ENCODE data around the gene TSEN2. TPM values are rescaled to one million over a fixed set of nuclear protein-coding genes. Genes with fewer than 3 reads are reported as not detected.

The TSEN2 gene
- total RNA-seq: 10 to 100 TPM; 12.9 to 43.0 (median 33.9) TPM
- 10 to 100 TPM; 10.7 to 16.8 (median 11.0) TPM for polyA plus RNA-seq
- long read RNA-seq, donor 1: 0 reads
- long read RNA-seq, donor 2: 0 reads
- long read RNA-seq, donor 3, partial matches to known transcripts: 0 of 1 reads
- long read RNA-seq, donor 3, other reads (novel, unspliced or antisense): 0 of 1 reads
- long read RNA-seq, donor 4: 0 reads
- long read RNA-seq, donor 5: 0 reads
- long read RNA-seq, donor 6: 0 reads
- long read RNA-seq, donor 7: 0 reads
- long read RNA-seq, donor 8, partial matches to known transcripts: 5 of 5 reads
- long read RNA-seq, donor 8, other reads (novel, unspliced or antisense): 0 of 5 reads
- long read RNA-seq, donor 9: 0 reads
- long read RNA-seq, donor 10: 0 reads

- Histone ChIP-seq H3K4me1 (peaks cover 21 to 47% (median 41%) of the 10 kb centered on the region in 4 donors), H3K27ac (peak within 1 kb of the TSS; percentile 70 to 88 (median 80)), H3K4me3 (peak within 1 kb of the TSS; percentile 59 to 92 (median 71)), H3K9me3 (no peaks in the 10 kb centered on the region), H3K36me3 (peaks cover 0 to 7% (median 2%) of the 10 kb centered on the region in 4 donors), H3K27me3 (no peaks in the 10 kb centered on the region)
- 0 to 1% (median 0%) methylated on average over 36 to 69 of the region's 69 CpGs for WGBS, 5 donors
- intact Hi-C loops (cut with DNase I; ENCODE audit: low total_unique reads): no loop called here
- TF ChIP-seq POLR2AphosphoS5 (IDR thresholded peaks at IDR 0.05): peak; percentile 89 to 98 (median 97)
- peak in 1 of 7 experiments; percentile 59 for TF ChIP-seq CTCF (IDR thresholded peaks at IDR 0.05)
- TF ChIP-seq EP300 (IDR thresholded peaks at IDR 0.05): no peak
- TF ChIP-seq POLR2A (IDR thresholded peaks at IDR 0.05): peak in 2 of 4 donors; percentile 53 to 71
- DNase-seq: peak; percentile 96 to 99
Observed at GRCh38 chr3:12484198-12484982, at the start of gene TSEN2. TSEN2 (plus strand) TSS chr3:12484480; CDS start chr3:12489801, 5,321 bp downstream.

GRCh38 chr3:12436514-12437220 lies 47.6 kb upstream of the TSEN2 start:
- no peaks in the 10 kb centered on the region for H3K27me3 ChIP-seq
- peak overlapping the region in 4 of 5 donors; percentile 44 to 55 (median 50) for H3K27ac ChIP-seq
- 69 to 88% (median 74%) methylated on average over 12 of the region's 12 CpGs for WGBS, 5 donors
- peaks cover 0 to 11% (median 8%) of the 10 kb centered on the region in 4 donors for H3K4me1 ChIP-seq
- DNase-seq: peak in 1 of 2 donors; percentile 76
- peaks cover 0 to 17% (median 0%) of the 10 kb centered on the region in 4 donors for H3K36me3 ChIP-seq
- TF ChIP-seq POLR2AphosphoS5 (IDR thresholded peaks at IDR 0.05) (no peak), CTCF (IDR thresholded peaks at IDR 0.05) (no peak), POLR2A (IDR thresholded peaks at IDR 0.05) (no peak), EP300 (IDR thresholded peaks at IDR 0.05) (no peak)
- intact Hi-C loops (cut with DNase I; ENCODE audit: low total_unique reads): no loop called here
- no peak overlapping the region for H3K4me3 ChIP-seq
- H3K9me3 ChIP-seq: no peaks in the 10 kb centered on the region

- no peak overlapping the region for H3K4me3 ChIP-seq
- H3K36me3 ChIP-seq: peaks cover 0 to 17% (median 0%) of the 10 kb centered on the region in 4 donors
- H3K9me3 ChIP-seq: no peaks in the 10 kb centered on the region
- TF ChIP-seq POLR2AphosphoS5 (IDR thresholded peaks at IDR 0.05) (no peak), EP300 (IDR thresholded peaks at IDR 0.05) (no peak), POLR2A (IDR thresholded peaks at IDR 0.05) (no peak), CTCF (IDR thresholded peaks at IDR 0.05) (no peak)
- 91 to 98% (median 94%) methylated on average over 6 of the region's 6 CpGs for WGBS, 5 donors
- H3K27me3 ChIP-seq: no peaks in the 10 kb centered on the region
- DNase-seq: no peak
- intact Hi-C loops (cut with DNase I; ENCODE audit: low total_unique reads): no loop called here
- H3K4me1 ChIP-seq: peaks cover 0 to 12% (median 8%) of the 10 kb centered on the region in 4 donors
- H3K27ac ChIP-seq: peak overlapping the region in 3 of 5 donors; percentile 47 to 55 (median 54)
Observed at GRCh38 chr3:12437221-12437605, 47.1 kb upstream of the TSEN2 start.

- Histone ChIP-seq H3K36me3 (peaks cover 0 to 17% (median 0%) of the 10 kb centered on the region in 4 donors), H3K27me3 (no peaks in the 10 kb centered on the region), H3K4me1 (peaks cover 2 to 16% (median 11%) of the 10 kb centered on the region in 4 donors), H3K9me3 (no peaks in the 10 kb centered on the region), H3K27ac (no peak overlapping the region), H3K4me3 (no peak overlapping the region)
- intact Hi-C loops (cut with DNase I; ENCODE audit: low total_unique reads): no loop called here
- 89 to 93% (median 93%) methylated on average over 12 to 13 of the region's 13 CpGs for WGBS, 5 donors
- TF ChIP-seq POLR2A (IDR thresholded peaks at IDR 0.05) (no peak), POLR2AphosphoS5 (IDR thresholded peaks at IDR 0.05) (no peak), CTCF (IDR thresholded peaks at IDR 0.05) (no peak), EP300 (IDR thresholded peaks at IDR 0.05) (no peak)
- no peak for DNase-seq
Observed at GRCh38 chr3:12437861-12438260, 46.4 kb upstream of the TSEN2 start.

Measured in stomach (tissue), 19 donors.